ENCODE data around the gene MAP6D1. TPM values are rescaled to one million over a fixed set of nuclear protein-coding genes. Genes with fewer than 3 reads are reported as not detected.

Gene MAP6D1
- total RNA-seq, 2 donors from 2014 or later = 17.3 to 22.3 TPM

DNA sequence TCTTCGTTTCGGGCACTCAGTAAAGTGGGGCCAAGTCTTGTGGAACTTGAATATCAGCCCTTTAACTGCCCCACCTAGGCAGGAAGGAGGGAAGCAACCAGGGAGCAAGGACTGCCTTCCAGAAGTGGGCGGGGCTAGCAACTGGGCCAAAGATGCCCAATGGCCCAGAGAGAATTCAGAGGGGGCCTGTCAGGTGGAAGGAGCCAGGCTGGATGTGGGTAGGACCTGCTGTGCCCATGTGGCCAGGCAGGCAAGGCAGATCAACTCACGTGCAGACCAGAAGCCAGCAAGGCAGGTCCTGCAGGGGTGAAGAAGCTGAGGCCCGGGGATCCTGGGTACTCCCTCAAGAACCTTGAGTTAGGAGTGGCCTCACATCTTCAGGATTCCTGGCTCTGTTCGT, 5.5 kb downstream of the MAP6D1 start:
- Histone ChIP-seq H3K27ac (no peak overlapping the region), H3K36me3 (no peaks in the 10 kb centered on the region), H3K4me1 (replicated peaks) (no peaks in the 10 kb centered on the region), H3K27me3 (replicated peaks; ENCODE audit: insufficient read depth) (no peaks in the 10 kb centered on the region), H3K9me3 (no peaks in the 10 kb centered on the region), H3K4me3 (no peak overlapping the region)
- no peak for DNase-seq (ENCODE audit: low spot score)
- intact Hi-C loops (cut with DNase I) = no loop called here
- 72% methylated on average over 6 of the region's 6 CpGs for WGBS
- TF ChIP-seq POLR2A (IDR thresholded peaks at IDR 0.05) = no peak
- TF ChIP-seq, protein P1, sequence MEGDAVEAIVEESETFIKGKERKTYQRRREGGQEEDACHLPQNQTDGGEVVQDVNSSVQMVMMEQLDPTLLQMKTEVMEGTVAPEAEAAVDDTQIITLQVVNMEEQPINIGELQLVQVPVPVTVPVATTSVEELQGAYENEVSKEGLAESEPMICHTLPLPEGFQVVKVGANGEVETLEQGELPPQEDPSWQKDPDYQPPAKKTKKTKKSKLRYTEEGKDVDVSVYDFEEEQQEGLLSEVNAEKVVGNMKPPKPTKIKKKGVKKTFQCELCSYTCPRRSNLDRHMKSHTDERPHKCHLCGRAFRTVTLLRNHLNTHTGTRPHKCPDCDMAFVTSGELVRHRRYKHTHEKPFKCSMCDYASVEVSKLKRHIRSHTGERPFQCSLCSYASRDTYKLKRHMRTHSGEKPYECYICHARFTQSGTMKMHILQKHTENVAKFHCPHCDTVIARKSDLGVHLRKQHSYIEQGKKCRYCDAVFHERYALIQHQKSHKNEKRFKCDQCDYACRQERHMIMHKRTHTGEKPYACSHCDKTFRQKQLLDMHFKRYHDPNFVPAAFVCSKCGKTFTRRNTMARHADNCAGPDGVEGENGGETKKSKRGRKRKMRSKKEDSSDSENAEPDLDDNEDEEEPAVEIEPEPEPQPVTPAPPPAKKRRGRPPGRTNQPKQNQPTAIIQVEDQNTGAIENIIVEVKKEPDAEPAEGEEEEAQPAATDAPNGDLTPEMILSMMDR (IDR thresholded peaks at IDR 0.05) = no peak
- TF ChIP-seq POLR2AphosphoS5 (IDR thresholded peaks at IDR 0.05) = no peak

DNA sequence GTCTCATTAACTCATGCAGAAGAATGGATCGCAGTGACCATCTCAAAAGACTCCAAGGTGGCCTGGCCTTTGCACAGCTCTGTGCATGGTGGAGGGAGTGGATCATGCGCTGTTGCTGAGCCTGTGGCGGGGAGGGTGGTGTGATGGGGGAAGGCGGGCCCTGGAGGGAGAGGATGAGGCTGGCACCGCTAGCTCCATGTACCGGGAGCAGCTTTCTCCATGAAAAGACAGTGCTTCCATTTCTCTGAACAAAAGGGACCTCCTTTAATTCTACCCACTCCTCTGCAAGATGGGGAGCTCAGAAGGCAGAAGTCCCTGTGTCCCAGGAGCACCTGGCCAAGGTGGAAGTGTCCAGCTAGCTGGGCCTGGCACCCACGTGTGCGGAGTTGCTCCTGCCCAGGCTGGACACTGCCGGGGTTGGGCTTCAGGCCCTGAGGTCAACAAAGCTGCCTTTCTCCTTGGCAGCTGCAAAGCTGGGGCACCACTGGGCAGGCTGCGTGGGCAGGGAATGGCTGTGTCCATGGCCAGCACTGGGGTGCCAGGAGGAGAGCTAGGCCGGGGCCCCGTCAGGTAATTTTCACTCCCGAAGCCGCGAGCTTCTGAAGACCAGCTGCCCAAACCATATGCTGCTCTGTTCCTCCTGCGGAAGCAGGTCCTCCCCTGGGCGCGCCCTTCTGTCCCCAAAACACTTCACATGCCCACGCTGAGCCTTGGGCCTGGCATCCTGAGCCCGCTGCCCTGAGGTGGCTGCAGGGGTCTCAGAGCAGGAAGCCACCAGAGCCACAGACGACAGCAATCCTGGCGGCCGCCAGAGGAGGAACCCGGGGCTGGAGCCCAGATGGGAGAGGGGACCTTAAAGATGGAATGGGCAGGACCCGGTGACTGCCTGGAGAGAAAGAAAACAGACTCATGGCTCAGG, 6.4 kb downstream of the MAP6D1 start:
- no peak for DNase-seq (ENCODE audit: low spot score)
- Histone ChIP-seq H3K4me3 (no peak overlapping the region), H3K9me3 (no peaks in the 10 kb centered on the region), H3K27ac (no peak overlapping the region), H3K4me1 (replicated peaks) (no peaks in the 10 kb centered on the region), H3K27me3 (replicated peaks; ENCODE audit: insufficient read depth) (no peaks in the 10 kb centered on the region), H3K36me3 (no peaks in the 10 kb centered on the region)
- 90% methylated on average over 25 of the region's 25 CpGs for WGBS
- TF ChIP-seq POLR2A (IDR thresholded peaks at IDR 0.05) (no peak), POLR2AphosphoS5 (IDR thresholded peaks at IDR 0.05) (no peak)
- TF ChIP-seq, protein P1 (IDR thresholded peaks at IDR 0.05) = no peak
- intact Hi-C loops (cut with DNase I) = no loop called here

DNA sequence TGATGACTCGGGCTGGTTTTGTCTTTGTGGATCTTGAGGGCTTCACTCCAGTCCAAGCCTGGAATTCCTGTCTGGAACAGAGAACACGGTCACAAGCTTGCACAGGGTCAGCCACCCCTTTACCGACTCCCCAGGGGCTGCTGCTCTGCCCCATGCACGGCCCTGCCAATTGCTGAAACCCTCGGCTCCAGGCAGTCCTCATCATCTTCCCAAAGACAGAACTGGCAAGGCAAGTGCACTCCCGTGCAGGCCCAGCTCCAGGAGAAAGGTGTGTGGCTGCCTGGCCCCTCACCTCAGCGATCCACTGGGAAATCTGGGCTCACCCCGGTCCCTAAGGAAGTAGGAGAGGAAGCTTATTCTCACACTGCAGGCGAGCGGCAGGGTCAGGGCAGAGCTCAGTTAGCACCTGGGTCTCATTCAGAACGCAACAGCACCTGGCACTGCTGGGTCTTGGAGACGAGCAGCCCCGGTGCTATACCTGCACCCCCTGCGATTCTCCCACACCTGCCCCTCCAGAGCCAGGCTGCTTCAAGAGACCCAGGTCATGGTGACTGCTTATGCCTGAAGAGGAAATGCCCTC, 7.2 kb downstream of the MAP6D1 start:
- H3K27me3 ChIP-seq (replicated peaks; ENCODE audit: insufficient read depth) = no peaks in the 10 kb centered on the region
- WGBS = 80% methylated on average over 14 of the region's 14 CpGs
- no peak for DNase-seq (ENCODE audit: low spot score)
- H3K36me3 ChIP-seq = no peaks in the 10 kb centered on the region
- H3K4me3 ChIP-seq = no peak overlapping the region
- no peaks in the 10 kb centered on the region for H3K9me3 ChIP-seq
- TF ChIP-seq, protein P1 (IDR thresholded peaks at IDR 0.05) = no peak
- TF ChIP-seq POLR2A (IDR thresholded peaks at IDR 0.05) = no peak
- TF ChIP-seq POLR2AphosphoS5 (IDR thresholded peaks at IDR 0.05) = no peak
- H3K27ac ChIP-seq = no peak overlapping the region
- H3K4me1 ChIP-seq (replicated peaks) = no peaks in the 10 kb centered on the region
- intact Hi-C loops (cut with DNase I) = no loop called here

DNA sequence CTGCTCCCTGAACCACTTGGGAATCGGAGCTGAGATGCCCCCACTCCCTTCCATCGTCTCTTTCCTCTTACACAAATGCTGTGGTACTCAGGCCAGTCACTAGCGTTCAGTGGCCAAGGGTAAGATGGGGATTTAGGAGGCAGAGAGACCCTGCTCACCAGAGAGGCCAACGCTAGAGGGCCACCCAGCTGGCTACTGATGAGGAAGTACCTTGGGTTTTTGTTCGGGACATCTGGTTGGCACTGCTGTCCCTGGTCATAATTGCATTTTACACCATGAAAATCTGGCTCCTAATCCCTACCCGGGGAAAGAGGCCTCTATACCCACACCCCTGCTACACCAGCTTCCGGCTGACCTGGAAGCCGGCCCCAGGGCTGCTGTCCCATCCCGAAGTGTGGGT, 7.7 kb downstream of the MAP6D1 start:
- Histone ChIP-seq H3K4me1 (replicated peaks) (peaks cover 2% of the 10 kb centered on the region), H3K9me3 (no peaks in the 10 kb centered on the region), H3K36me3 (no peaks in the 10 kb centered on the region), H3K27me3 (replicated peaks; ENCODE audit: insufficient read depth) (no peaks in the 10 kb centered on the region), H3K27ac (no peak overlapping the region), H3K4me3 (no peak overlapping the region)
- intact Hi-C loops (cut with DNase I) = no loop called here
- 95% methylated on average over 9 of the region's 9 CpGs for WGBS
- no peak for DNase-seq (ENCODE audit: low spot score)
- TF ChIP-seq POLR2AphosphoS5 (IDR thresholded peaks at IDR 0.05) (no peak), POLR2A (IDR thresholded peaks at IDR 0.05) (no peak)
- TF ChIP-seq, protein P1 (IDR thresholded peaks at IDR 0.05) = no peak

Measured in prostate gland (tissue), 2 donors.